H54 (cell line): ENCODE measurements around the gene LRMDA.
"Not testable (repeated sequence)": the region's sequence is repeated elsewhere in the genome, so short reads cannot be mapped to it uniquely, and the experiment has no call there.

Source experiments
- DNase-seq: peaks from one replicate; pipeline ENCODE4 v3.0.0; 2011; ENCODE audit warnings: low spot score, mixed read lengths; ENCODE audit not compliant: insufficient read length
- FAIRE-seq: peaks from 3 replicates; lab custom pipeline; 2011; peaks lifted over from hg19 to GRCh38; lab: Jason Lieb, UNC
- POLR2A ChIP-seq: IDR thresholded peaks from 2 replicates; pipeline ENCODE4 v1.6.1; 2011; ENCODE audit warnings: low read depth, mild to moderate bottlenecking, low read length

Gene LRMDA

GRCh38 chr10:75511011-75511410 lies 79.6 kb downstream of the LRMDA start:
- FAIRE-seq (no peak), DNase-seq (no peak)
- no peak for TF ChIP-seq POLR2A

GRCh38 chr10:75512203-75512933 lies 80.9 kb downstream of the LRMDA start:
- FAIRE-seq = no peak
- TF ChIP-seq POLR2A = no peak
- DNase-seq = no peak

DNA sequence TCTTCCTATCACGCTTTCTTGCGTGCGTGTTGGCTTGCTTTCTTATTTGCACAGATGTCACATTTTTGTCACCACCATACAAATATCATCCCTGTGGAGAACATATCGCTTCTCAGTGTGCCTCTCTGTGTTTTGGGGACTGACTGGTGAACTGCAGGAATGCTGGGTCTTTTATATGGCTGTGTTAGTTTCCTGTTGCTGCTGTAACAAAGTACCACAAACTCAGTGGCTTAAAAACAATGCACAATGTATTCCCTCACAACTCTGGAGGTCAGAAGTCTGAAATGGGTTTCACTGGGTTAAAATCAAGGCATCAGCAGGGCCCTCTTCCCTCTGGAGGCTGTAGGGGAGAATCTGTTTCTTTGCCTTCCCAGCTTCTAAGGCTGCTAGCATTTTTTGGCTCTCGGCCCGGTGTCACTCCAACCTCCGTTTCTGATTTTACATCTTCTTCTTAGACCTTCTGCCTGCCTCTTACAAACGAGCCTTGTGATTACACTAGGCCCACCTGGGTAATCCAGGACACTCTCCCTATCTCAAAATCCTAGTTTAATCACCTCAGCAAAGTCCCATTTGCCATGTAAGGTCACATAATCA lies 82.0 kb downstream of the LRMDA start:
- FAIRE-seq = no peak
- TF ChIP-seq POLR2A = no peak
- DNase-seq = no peak

DNA sequence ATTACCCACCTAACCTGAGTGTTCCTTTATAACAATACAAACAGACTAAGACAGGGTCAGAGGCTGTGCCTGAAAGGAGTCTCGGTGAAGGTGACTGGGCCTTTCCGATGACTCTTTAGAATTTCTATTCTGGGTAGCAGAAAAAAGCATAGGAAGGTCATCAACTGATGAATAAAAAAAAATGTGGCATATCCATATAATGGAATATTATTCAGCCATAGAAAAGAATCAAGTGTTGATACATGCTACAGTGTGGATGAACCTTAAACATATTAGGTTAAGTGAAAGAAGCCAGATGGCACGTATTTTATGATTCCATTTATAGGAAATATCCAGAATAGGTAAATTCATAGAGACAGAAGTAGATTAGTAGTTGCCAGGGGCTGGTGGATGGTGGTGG lies 83.4 kb downstream of the LRMDA start:
- no peak for FAIRE-seq

DNA sequence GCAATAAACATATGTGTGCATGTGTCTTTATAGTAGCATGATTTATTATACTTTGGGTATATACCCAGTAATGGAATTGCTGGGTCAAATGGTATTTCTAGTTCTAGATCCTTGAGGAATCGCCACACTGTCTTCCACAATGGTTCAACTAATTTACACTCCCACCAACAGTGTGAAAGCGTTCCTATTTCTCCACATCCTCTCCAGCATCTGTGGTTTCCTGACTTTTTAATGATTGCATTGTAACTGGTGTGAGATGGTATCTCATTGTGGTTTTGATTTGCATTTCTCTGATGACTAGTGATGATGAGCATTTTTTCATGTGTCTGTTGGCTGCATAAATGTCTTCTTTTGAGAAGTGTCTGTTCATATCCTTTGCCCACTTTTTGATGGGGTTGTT lies 84.7 kb downstream of the LRMDA start:
- FAIRE-seq, DNase-seq: not testable (repeated sequence)

More for the DNA sequence above, 83.4 kb downstream of the LRMDA start:
- TF ChIP-seq POLR2A = no peak
- no peak for DNase-seq

DNA sequence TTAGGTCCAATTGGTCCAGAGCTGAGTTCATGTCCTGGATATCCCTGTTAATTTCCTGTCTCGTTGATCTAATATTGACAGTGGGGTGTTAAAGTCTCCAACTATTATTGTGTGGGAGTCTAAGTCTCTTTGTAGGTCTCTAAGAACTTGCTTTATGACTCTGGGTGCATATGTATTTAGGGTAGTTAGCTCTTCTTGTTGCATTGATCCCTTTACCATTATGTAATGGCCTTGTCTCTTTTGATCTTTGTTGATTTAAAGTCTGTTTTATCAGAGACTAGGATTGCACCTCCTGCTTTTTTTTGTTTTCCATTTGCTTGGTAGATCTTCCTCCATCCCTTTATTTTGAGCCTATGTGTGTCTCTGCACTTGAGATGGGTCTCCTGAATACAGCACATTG lies 87.8 kb downstream of the LRMDA start:
- DNase-seq, FAIRE-seq: not testable (repeated sequence)

DNA sequence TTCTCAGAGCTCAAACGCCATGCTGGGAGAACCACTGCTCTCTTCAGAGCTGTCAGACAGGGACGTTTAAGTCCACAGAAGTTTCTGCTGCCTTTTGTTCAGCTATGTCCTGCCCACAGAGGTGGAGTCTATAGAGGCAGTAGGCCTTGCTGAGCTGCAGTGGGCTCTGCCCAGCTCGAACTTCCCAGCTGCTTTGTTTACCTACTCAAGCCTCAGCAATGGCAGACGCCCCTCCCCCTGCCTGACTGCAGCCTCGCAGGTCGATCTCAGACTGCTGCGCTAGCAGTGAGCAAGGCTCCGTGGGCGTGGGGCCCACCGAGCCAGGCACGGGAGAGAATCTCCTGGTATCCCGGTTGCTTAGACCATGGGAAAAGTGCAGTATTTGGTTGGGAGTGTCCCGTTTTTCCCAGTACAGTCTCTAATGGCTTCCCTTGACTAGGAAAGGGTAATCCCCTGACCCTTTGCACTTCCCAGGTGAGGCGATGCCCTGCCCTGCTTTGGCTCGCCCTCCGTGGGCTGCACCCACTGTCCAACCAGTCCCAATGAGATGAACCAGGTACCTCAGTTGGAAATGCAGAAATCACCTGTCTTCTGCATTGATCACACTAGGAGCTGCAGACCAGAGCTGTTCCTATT lies 89.9 kb downstream of the LRMDA start:
- not testable (repeated sequence) for DNase-seq, FAIRE-seq

DNA sequence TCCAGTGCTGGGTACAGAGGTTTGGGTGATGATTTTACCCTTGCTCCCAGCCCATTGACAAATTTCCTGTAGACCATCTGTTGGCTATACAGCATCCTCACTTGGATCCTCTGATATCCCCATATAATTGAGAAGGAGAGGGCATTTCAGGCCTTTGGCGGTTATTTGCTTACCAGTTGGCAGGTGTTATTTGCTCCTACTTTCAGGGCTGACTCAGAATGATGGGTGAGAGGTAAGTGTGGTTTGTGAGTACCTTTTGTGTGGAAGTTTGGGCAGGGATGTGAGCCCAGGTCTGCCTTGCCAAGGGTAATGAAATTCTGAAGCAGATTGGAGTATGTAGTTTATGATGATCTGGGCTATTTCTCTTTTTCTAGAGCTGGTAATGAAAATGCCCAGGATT lies 93.6 kb downstream of the LRMDA start:
- TF ChIP-seq POLR2A = no peak
- DNase-seq (no peak), FAIRE-seq (no peak)

DNA sequence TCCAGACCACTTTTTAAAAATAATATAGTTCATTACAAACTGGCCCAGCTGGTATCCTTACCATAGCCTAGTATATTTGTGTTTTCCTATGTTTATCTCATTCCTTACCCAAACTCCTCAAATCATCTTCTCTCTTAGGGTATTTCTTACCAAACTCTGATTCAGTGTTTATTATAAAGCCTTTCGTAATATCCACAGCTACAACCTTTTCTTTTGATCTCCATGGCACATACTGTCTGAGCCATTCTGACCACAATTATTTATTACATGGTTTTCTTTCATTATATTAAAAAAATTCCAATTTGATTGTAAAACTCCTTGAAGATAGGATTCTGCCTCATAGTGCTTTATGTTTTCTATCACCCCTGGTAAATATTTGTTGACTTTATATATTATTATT lies 94.2 kb downstream of the LRMDA start:
- DNase-seq (no peak), FAIRE-seq (no peak)
- TF ChIP-seq POLR2A = no peak

- no peak for FAIRE-seq
- no peak for TF ChIP-seq POLR2A
- DNase-seq = no peak
Measured at GRCh38 chr10:75527542-75527941, 96.1 kb downstream of the LRMDA start.

DNA sequence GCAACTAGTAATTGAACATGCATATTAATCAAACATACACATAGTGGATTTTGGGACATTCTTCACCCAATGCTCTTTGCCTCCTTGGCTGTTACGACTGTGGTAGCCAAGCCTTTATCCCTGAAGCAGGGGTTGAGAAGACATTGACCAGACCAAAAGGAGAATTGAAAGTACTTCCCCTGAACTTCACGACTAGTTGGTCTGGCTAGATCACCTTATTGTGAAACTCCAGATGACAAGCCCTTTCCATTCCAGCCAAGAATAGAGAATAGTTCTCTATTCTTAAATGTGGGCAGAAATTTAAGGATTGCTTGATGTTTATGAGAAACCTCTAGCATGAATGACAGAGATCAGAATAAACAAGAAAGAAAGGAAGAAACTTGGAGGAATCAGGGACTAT lies 97.0 kb downstream of the LRMDA start:
- DNase-seq = no peak
- no peak for FAIRE-seq
- no peak for TF ChIP-seq POLR2A

DNA sequence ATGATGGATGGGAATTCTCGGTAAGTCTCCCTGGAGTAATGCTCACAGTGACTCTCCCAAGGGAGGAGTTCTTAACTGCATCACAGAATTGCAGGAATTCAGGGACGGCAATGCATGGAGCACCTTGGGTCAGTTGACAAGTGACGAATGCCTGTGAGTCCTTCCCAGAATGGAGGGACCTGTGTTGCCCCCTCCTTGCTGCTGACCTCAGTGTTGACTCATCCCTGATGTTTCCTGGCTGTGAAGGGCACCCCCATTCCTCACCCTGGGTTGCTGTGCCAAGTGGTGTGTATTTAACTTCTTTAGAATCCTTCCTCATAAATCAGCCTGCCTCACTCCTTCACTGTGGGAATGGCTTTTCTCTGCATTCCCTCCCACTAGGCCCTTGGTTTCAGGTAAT lies 98.9 kb downstream of the LRMDA start:
- DNase-seq = peak; percentile 83
- peak; percentile 98 for FAIRE-seq
- TF ChIP-seq POLR2A = no peak

GRCh38 chr10:75531571-75532031 lies 100.2 kb downstream of the LRMDA start:
- no peak for TF ChIP-seq POLR2A
- peak; percentile 25 for DNase-seq
- peak; percentile 67 for FAIRE-seq

DNA sequence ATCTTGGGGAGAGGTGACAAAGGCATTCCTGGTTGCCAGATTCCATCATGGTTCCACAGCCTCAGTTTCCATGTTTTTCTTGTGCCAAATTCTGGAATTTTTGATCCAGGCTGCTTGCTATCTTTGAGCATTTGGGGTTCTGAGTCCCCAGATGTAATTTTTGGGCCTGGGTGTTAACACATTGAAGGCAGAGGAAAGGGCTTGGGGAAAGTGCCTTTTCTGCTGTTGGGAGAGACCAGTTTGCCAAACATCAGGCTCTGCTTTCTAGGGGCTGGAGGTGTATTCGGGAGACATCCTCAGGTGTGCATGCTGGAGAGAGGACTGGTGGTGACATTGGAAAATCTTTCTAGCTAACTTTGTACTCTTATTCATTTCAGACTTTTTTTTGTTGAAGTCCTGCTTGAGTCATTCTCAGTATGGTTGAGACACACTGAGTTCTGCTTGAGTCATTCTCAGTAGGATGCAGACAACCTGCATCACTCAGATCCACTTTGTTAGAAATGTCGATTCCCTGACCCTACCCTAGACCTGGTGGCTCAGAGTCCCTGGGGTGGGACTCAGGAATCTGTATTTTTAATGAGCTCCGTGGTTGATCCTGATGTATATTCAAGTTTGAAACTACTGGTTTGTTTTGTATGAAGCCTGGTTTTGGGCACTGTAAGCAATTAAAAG lies 101.0 kb downstream of the LRMDA start:
- TF ChIP-seq POLR2A = no peak
- peak; percentile 71 for DNase-seq
- FAIRE-seq = peak; percentile 93

- DNase-seq (no peak), FAIRE-seq (no peak)
- TF ChIP-seq POLR2A = no peak
Measured at GRCh38 chr10:75538144-75538543, 106.7 kb downstream of the LRMDA start.
